Esophagus (tissue), 2 donors: ENCODE measurements around the gene MFAP4. TPM values are rescaled to one million over a fixed set of nuclear protein-coding genes. Genes with fewer than 3 reads are reported as not detected.

ENCODE experiments used
- H3K27ac ChIP-seq, 2 donors: one replicate each; pipeline ENCODE4 v1.5.1; 2013; ENCODE audit warnings: low read depth in 2 of 2, mild to moderate bottlenecking in 2 of 2, inconsistent platforms in 1 of 2, low read length in 1 of 2, moderate library complexity in 1 of 2
- H3K27me3 ChIP-seq, 2 donors: one replicate each; pipeline ENCODE4 v1.6.1; 2013; ENCODE audit warnings: low read length in 2 of 2, control low read depth in 1 of 2, mild to moderate bottlenecking in 1 of 2; ENCODE audit not compliant: insufficient read depth in 2 of 2, control insufficient read depth in 1 of 2
- H3K36me3 ChIP-seq, 2 donors: one replicate each; pipeline ENCODE4 v1.6.1; 2013; ENCODE audit warnings: low read length in 1 of 2; ENCODE audit not compliant: control insufficient read depth in 2 of 2, insufficient read depth in 2 of 2
- H3K4me1 ChIP-seq, 2 donors: one replicate each; pipeline ENCODE4 v1.6.1; 2013; ENCODE audit warnings: low read length in 1 of 2; ENCODE audit not compliant: control insufficient read depth in 2 of 2, insufficient read depth in 2 of 2
- H3K4me3 ChIP-seq, 2 donors: one replicate each; pipeline ENCODE4 v1.5.1; 2013; ENCODE audit warnings: low read length in 2 of 2, mild to moderate bottlenecking in 2 of 2, low read depth in 1 of 2, moderate library complexity in 1 of 2
- H3K9me3 ChIP-seq, 2 donors: one replicate each; pipeline ENCODE4 v1.6.1; 2013; ENCODE audit warnings: mild to moderate bottlenecking in 2 of 2, low read depth in 1 of 2, low read length in 1 of 2, moderate library complexity in 1 of 2; ENCODE audit not compliant: control insufficient read depth in 2 of 2, insufficient read depth in 1 of 2
- WGBS, 2 donors: extraction: QIAGEN DNeasy Blood & Tissue Kit; methylation state at CpG; one replicate each; pipeline ENCODE4 v1.1.7; 2013; 5-methylcytosine and 5-hydroxymethylcytosine counted together
- polyA plus RNA-seq, 2 donors: library from polyadenylated mRNA; stranded (reverse); fragments of 200-250 nt; gene quantifications; one replicate each; pipeline ENCODE4 v1.2.3, GENCODE V29; 2013
- donor health status: healthy with polysubstance abuse.
- donor health status: Bipolar disorder and iron deficiency.

MFAP4 gene
- polyA plus RNA-seq, 2 donors = 8.3 to 33.7 TPM

DNA sequence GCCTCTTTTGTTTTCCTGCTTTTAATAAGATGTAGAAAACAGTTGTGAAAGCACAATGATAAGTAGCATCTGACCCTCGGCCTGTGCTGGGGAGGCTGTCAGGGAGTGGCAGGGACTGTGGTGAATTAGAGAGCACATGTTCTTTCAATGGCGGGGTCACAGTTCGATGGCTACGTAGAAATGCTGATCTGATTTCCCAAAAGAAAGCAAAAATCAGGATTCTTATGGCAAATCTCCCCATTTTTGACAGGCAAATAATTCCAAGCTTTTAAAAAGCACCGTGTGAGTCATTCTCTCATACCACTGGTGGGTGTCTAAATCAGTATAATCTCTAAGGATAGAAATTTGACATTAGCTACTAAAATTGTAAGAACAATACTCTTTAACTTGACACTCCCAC is 12.9 kb downstream of the MFAP4 start:
- no peaks in the 10 kb centered on the region for H3K27me3 ChIP-seq
- no peaks in the 10 kb centered on the region for H3K9me3 ChIP-seq
- no peak overlapping the region for H3K4me3 ChIP-seq
- 82 to 87% methylated on average over 5 of the region's 5 CpGs for WGBS, 2 donors
- H3K4me1 ChIP-seq = peaks cover 4 to 11% of the 10 kb centered on the region in 2 donors
- no peaks in the 10 kb centered on the region for H3K36me3 ChIP-seq
- no peak overlapping the region for H3K27ac ChIP-seq

DNA sequence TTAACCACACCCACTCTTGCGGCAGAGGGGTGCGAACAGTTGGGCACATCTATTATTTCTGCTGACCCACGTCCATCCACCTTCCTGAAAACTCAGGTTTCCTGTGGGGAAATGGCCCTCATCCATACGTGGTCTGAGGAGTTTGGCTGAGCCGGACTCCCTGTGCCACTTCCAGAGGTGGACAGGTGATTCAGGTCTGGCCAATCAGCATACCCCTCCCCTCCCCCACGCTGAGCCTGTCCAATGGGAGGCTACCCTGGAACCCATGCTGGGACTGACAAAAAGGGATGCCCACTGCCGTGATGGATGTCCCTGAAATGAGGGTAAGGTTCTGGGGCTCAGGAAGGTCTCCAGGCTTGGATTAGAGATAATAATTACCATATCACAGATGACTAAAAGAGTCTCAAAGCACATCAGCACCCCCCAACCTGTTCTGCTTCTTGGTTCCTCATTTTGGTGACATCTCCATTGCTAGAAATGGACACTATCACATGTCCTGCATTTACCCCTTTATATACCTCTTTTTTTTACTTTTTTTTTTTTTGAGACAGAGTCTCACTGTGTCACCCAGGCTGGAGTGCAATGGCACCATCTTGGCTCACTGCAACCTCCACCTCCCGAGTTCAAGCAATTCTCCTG is 14.0 kb downstream of the MFAP4 start:
- peaks cover 4 to 11% of the 10 kb centered on the region in 2 donors for H3K4me1 ChIP-seq
- no peaks in the 10 kb centered on the region for H3K27me3 ChIP-seq
- WGBS, 2 donors = 86 to 92% methylated on average over 8 of the region's 8 CpGs
- no peak overlapping the region for H3K4me3 ChIP-seq
- H3K9me3 ChIP-seq = no peaks in the 10 kb centered on the region
- no peaks in the 10 kb centered on the region for H3K36me3 ChIP-seq
- H3K27ac ChIP-seq = no peak overlapping the region

DNA sequence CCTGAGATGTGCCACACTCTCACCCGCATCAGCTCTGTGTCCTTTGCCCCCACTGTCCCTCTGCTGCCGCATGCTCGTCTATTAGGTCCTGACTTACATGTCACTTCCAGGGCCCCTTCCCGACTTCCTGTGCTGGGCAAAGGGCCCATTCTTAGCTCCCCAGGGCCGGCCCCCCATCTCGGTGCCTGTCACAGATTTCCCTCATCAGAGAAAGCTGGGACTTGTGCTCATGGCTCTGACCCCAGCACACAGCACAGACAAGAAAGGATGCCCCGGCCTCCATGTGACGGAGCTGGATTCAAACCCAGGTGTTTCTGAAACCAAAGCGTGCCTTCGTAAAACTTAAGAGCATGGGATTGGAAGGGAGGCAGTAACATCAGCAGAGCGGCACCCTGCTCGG is 14.6 kb downstream of the MFAP4 start:
- no peaks in the 10 kb centered on the region for H3K27me3 ChIP-seq
- no peaks in the 10 kb centered on the region for H3K9me3 ChIP-seq
- 84 to 88% methylated on average over 12 of the region's 12 CpGs for whole genome bisulfite sequencing, 2 donors
- H3K27ac ChIP-seq = peak overlapping the region in 1 of 2 donors; percentile 79
- H3K4me3 ChIP-seq = no peak overlapping the region
- peaks cover 4 to 11% of the 10 kb centered on the region in 2 donors for H3K4me1 ChIP-seq
- H3K36me3 ChIP-seq = no peaks in the 10 kb centered on the region

- WGBS, 2 donors = 85 to 86% methylated on average over 9 of the region's 9 CpGs
- Histone ChIP-seq H3K4me3 (no peak overlapping the region), H3K36me3 (no peaks in the 10 kb centered on the region), H3K4me1 (peaks cover 4 to 11% of the 10 kb centered on the region in 2 donors), H3K27me3 (no peaks in the 10 kb centered on the region), H3K27ac (peak overlapping the region in 1 of 2 donors; percentile 79), H3K9me3 (no peaks in the 10 kb centered on the region)
Measured at GRCh38 chr17:19372011-19372370, 15.0 kb downstream of the MFAP4 start.

DNA sequence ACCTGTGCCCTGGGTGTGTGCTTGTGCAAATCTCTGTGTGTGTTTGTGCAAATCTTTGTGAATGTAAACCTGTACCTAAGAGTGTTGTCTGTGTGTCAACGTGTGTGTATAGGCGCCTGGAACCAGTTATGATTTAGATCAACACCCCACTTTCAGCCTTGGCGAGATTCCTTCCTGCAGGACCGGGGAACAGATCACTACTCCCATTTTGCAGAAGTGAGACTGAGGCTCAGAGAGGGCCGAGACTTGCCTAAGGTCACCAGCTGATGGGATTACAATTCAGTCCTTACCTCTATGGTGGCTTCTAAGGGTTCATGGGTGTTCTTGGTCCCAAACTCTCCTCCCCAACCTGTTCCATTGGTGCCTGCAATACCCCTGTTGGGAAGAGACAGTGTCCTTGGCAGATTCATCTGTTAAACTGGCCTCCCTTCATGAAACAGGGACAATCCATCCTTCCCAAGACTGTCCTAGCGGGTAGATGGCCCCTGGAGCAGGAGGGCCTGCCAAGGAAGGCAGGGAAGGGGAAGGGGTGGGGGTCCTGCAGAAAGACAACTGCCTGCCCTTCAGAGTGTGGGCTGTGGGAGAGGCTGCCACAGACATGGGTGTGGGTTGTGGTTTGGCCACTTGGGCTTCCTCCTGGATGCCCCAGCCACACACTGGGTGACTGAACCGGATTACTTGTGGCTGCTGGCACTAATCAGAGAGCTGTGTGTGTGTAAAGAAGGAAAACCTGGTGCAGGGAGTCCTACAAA is 15.6 kb downstream of the MFAP4 start:
- Histone ChIP-seq H3K4me1 (peaks cover 4 to 11% of the 10 kb centered on the region in 2 donors), H3K27ac (peak overlapping the region in 1 of 2 donors; percentile 85), H3K9me3 (no peaks in the 10 kb centered on the region), H3K4me3 (no peak overlapping the region), H3K27me3 (no peaks in the 10 kb centered on the region), H3K36me3 (no peaks in the 10 kb centered on the region)
- 80 to 84% methylated on average over 7 of the region's 7 CpGs for WGBS, 2 donors

DNA sequence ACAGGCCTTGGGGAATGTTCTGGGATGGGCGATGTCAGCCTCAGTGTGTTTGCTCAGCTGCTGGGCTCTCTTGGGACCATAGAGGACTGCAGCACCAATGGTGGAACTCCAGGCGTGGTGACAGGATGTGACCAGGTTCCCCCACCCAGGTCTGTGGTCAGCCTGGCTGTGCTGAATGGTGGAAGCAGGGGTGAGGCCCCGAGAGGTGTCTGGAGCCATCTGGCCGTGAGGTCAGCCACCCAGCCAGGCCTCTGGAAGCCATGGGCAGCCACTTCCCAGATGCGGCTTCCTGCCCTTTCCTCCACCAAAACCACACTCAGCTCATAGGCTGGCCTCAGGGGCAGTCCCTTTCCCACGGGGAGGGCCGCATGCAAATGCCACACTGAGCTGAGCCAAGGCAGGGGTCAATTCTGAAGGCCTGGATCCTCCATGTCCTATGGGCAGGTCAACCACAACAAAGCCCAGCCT is 16.5 kb downstream of the MFAP4 start:
- Histone ChIP-seq H3K9me3 (no peaks in the 10 kb centered on the region), H3K27ac (peak overlapping the region; percentile 25 to 85), H3K4me3 (no peak overlapping the region), H3K4me1 (peaks cover 4 to 11% of the 10 kb centered on the region in 2 donors), H3K27me3 (no peaks in the 10 kb centered on the region), H3K36me3 (no peaks in the 10 kb centered on the region)
- 57 to 73% methylated on average over 7 of the region's 7 CpGs for WGBS, 2 donors

DNA sequence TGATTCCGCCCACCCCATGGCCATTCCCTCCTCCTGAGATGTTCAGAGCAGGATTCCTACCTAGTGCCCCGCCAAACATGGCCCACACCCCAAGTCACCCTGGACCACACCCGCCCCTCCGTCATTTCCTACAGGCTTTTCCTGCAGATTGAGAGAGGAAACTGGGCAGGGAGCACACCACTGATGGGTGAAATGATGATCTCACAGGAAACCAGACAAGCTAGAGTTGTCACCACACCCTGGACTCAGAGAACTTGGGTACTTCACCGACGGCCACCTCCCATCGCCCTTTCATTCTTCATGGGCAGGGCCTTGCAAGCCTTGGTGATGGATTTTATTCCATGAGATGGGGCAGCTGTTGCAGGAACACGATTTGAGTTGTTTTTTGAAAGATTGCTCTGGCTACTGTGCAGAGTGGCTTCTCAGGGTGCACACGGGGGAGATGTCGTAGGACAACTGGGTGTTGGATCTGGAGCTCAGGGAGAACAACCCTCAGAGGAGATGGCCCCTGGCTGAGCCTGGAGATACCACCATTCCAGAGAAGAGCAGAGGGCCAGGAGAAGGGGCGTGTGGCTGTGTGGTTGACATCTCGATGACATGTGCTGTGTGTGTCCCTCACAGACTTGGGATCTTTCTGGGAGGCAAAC is 17.0 kb downstream of the MFAP4 start:
- peaks cover 4 to 11% of the 10 kb centered on the region in 2 donors for H3K4me1 ChIP-seq
- H3K4me3 ChIP-seq = no peak overlapping the region
- H3K36me3 ChIP-seq = no peaks in the 10 kb centered on the region
- peak overlapping the region in 1 of 2 donors; percentile 85 for H3K27ac ChIP-seq
- WGBS, 2 donors = 66 to 67% methylated on average over 12 of the region's 12 CpGs
- no peaks in the 10 kb centered on the region for H3K9me3 ChIP-seq
- H3K27me3 ChIP-seq = no peaks in the 10 kb centered on the region

GRCh38 chr17:19369107-19369778 is 17.7 kb downstream of the MFAP4 start:
- H3K27me3 ChIP-seq = no peaks in the 10 kb centered on the region
- H3K9me3 ChIP-seq = no peaks in the 10 kb centered on the region
- WGBS, 2 donors = 88 to 92% methylated on average over 16 of the region's 16 CpGs
- H3K27ac ChIP-seq = peak overlapping the region in 1 of 2 donors; percentile 78
- no peaks in the 10 kb centered on the region for H3K36me3 ChIP-seq
- peaks cover 4 to 13% of the 10 kb centered on the region in 2 donors for H3K4me1 ChIP-seq
- H3K4me3 ChIP-seq = no peak overlapping the region

- Histone ChIP-seq H3K36me3 (no peaks in the 10 kb centered on the region), H3K9me3 (no peaks in the 10 kb centered on the region), H3K27ac (no peak overlapping the region), H3K4me3 (no peak overlapping the region), H3K27me3 (no peaks in the 10 kb centered on the region), H3K4me1 (peaks cover 4 to 13% of the 10 kb centered on the region in 2 donors)
- WGBS, 2 donors = 85 to 88% methylated on average over 4 of the region's 4 CpGs
Measured at GRCh38 chr17:19368229-19368628, 18.8 kb downstream of the MFAP4 start.
